SK-N-SH treated with all-trans-retinoic acid at 6 μM for 48 hours (cell line): ENCODE measurements around the gene DPF3.

Source experiments
- ATAC-seq: fragments of 200-7000 bp; cut with Tn5 transposase; 3 replicates; pipeline ENCODE4 v1.9.1; 2020; ENCODE audit warnings: mild to moderate bottlenecking, moderate library complexity
- ARNTL ChIP-seq: fragments of 450-650 bp; formaldehyde crosslinking; IDR thresholded peaks from 2 replicates; pipeline ENCODE4 v1.5.0; 2020; ENCODE audit warnings: low read depth, mild to moderate bottlenecking, moderate library complexity, borderline replicate concordance
- BACH2 ChIP-seq: fragments of 250-450 bp; sonication (Bioruptor Pico); IDR thresholded peaks from 2 replicates; pipeline ENCODE4 v1.9.0; 2021; ENCODE audit warnings: mild to moderate bottlenecking, borderline replicate concordance
- GLIS3 ChIP-seq: fragments of 250-450 bp; sonication (Bioruptor Pico); IDR thresholded peaks from 2 replicates; pipeline ENCODE4 v1.5.0; 2020; ENCODE audit warnings: mild to moderate bottlenecking, moderate library complexity
- OSR1 ChIP-seq: fragments of 250-450 bp; sonication (Bioruptor Pico); IDR thresholded peaks from 2 replicates; pipeline ENCODE4 v1.8.0; 2022; ENCODE audit warnings: moderate library complexity, mild to moderate bottlenecking, inconsistent platforms
- PPARA ChIP-seq: fragments of 250-450 bp; sonication (Bioruptor Pico); IDR thresholded peaks from 2 replicates; pipeline ENCODE4 v1.5.0; 2020; ENCODE audit warnings: mild to moderate bottlenecking, borderline replicate concordance
- RARB ChIP-seq: fragments of 250-450 bp; sonication (Bioruptor Pico); IDR thresholded peaks from 2 replicates; pipeline ENCODE4 v1.8.0; 2021; ENCODE audit warnings: mild to moderate bottlenecking, moderate library complexity
- SNAI2 ChIP-seq: fragments of 250-450 bp; sonication (Bioruptor Pico); IDR thresholded peaks from 2 replicates; pipeline ENCODE4 v1.5.0; 2020; ENCODE audit warnings: mild to moderate bottlenecking, moderate library complexity
- TCF4 ChIP-seq: fragments of 250-450 bp; sonication (Bioruptor Pico); IDR thresholded peaks from 2 replicates; pipeline ENCODE4 v1.8.0; 2021; ENCODE audit warnings: mild to moderate bottlenecking, moderate library complexity, borderline replicate concordance
- TOX ChIP-seq: fragments of 250-450 bp; sonication (Bioruptor Pico); IDR thresholded peaks from 2 replicates; pipeline ENCODE4 v1.8.0; 2021; ENCODE audit warnings: mild to moderate bottlenecking, moderate library complexity, borderline replicate concordance
- ZC3H10 ChIP-seq: fragments of 250-450 bp; sonication (Bioruptor Pico); IDR thresholded peaks from 2 replicates; pipeline ENCODE4 v1.5.1; 2021; ENCODE audit warnings: mild to moderate bottlenecking, moderate library complexity
- ZFP3 ChIP-seq: fragments of 250-450 bp; sonication (Bioruptor Pico); IDR thresholded peaks from 2 replicates; pipeline ENCODE4 v1.5.0; 2020; ENCODE audit warnings: mild to moderate bottlenecking, moderate library complexity
- ZFP30 ChIP-seq: fragments of 450-650 bp; formaldehyde crosslinking; IDR thresholded peaks from 2 replicates; pipeline ENCODE4 v1.5.0; 2022; ENCODE audit warnings: mild to moderate bottlenecking, moderate library complexity
- ZNF565 ChIP-seq: fragments of 450-650 bp; formaldehyde crosslinking; conservative IDR thresholded peaks from 2 replicates; pipeline ENCODE4 v1.5.0; 2020; ENCODE audit warnings: low read depth, mild to moderate bottlenecking, moderate library complexity
- ZNF70 ChIP-seq: fragments of 450-650 bp; formaldehyde crosslinking; IDR thresholded peaks from 2 replicates; pipeline ENCODE4 v1.5.0; 2020; ENCODE audit warnings: mild to moderate bottlenecking, moderate library complexity
- ZNF8 ChIP-seq: fragments of 450-650 bp; formaldehyde crosslinking; IDR thresholded peaks from 2 replicates; pipeline ENCODE4 v1.5.0; 2020; ENCODE audit warnings: mild to moderate bottlenecking, moderate library complexity
- TF ChIP-seq, protein P1 (sequence below): fragments of 250-450 bp; sonication (Bioruptor Pico); IDR thresholded peaks from 2 replicates; pipeline ENCODE4 v1.8.0; 2021; ENCODE audit warnings: low read depth, mild to moderate bottlenecking, moderate library complexity, borderline replicate concordance
- TF ChIP-seq, protein P2 (sequence below): fragments of 250-450 bp; sonication (Bioruptor Pico); IDR thresholded peaks from 2 replicates; pipeline ENCODE4 v1.5.1; 2021; ENCODE audit warnings: mild to moderate bottlenecking, moderate library complexity
- TF ChIP-seq, protein P3 (sequence below): fragments of 250-450 bp; sonication (Bioruptor Pico); IDR thresholded peaks from 2 replicates; pipeline ENCODE4 v1.5.1; 2020; ENCODE audit warnings: low read depth, mild to moderate bottlenecking, moderate library complexity
- TF ChIP-seq, protein P4 (sequence below): fragments of 250-450 bp; sonication (Bioruptor Pico); IDR thresholded peaks from 2 replicates; pipeline ENCODE4 v1.5.0; 2020; ENCODE audit warnings: mild to moderate bottlenecking, moderate library complexity

Gene DPF3

DNA sequence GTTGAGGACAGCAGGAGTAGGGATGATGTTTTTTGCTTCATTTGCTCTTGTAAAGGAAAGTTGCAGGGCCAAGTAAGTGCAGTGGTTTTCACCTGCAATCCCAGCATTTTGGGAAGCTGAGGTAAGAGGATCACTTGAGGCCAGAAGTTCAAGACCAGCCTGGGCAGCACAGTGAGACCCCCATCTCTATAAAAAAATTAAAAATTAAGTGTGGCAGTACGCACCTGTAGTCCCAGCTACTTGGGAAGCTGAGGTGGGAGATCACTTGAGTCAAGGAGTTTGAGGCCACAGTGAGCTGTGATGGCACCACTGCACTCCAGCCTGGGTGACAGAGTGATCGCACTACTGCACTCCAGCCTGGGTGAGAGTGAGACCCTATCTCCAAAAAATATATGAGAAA is 10.8 kb downstream of the DPF3 start:
- no peak for ATAC-seq
- TF ChIP-seq TCF4 (CRISPR knock-in tag) (no peak), BACH2 (CRISPR knock-in tag) (no peak), SNAI2 (CRISPR knock-in tag) (no peak), ARNTL (CRISPR knock-in tag) (no peak), TOX (CRISPR knock-in tag) (no peak), ZNF70 (CRISPR knock-in tag) (no peak), ZFP30 (CRISPR knock-in tag) (no peak), PPARA (CRISPR knock-in tag) (no peak), RARB (CRISPR knock-in tag) (no peak), ZNF565 (CRISPR knock-in tag) (no peak), ZC3H10 (no peak), ZFP3 (CRISPR knock-in tag) (no peak), ZNF8 (CRISPR knock-in tag) (no peak), OSR1 (CRISPR knock-in tag) (no peak), GLIS3 (CRISPR knock-in tag) (no peak)
- TF ChIP-seq, protein P1, sequence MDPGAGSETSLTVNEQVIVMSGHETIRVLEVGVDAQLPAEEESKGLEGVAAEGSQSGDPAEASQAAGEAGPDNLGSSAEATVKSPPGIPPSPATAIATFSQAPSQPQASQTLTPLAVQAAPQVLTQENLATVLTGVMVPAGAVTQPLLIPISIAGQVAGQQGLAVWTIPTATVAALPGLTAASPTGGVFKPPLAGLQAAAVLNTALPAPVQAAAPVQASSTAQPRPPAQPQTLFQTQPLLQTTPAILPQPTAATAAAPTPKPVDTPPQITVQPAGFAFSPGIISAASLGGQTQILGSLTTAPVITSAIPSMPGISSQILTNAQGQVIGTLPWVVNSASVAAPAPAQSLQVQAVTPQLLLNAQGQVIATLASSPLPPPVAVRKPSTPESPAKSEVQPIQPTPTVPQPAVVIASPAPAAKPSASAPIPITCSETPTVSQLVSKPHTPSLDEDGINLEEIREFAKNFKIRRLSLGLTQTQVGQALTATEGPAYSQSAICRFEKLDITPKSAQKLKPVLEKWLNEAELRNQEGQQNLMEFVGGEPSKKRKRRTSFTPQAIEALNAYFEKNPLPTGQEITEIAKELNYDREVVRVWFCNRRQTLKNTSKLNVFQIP (CRISPR knock-in tag): no peak
- TF ChIP-seq, protein P2, sequence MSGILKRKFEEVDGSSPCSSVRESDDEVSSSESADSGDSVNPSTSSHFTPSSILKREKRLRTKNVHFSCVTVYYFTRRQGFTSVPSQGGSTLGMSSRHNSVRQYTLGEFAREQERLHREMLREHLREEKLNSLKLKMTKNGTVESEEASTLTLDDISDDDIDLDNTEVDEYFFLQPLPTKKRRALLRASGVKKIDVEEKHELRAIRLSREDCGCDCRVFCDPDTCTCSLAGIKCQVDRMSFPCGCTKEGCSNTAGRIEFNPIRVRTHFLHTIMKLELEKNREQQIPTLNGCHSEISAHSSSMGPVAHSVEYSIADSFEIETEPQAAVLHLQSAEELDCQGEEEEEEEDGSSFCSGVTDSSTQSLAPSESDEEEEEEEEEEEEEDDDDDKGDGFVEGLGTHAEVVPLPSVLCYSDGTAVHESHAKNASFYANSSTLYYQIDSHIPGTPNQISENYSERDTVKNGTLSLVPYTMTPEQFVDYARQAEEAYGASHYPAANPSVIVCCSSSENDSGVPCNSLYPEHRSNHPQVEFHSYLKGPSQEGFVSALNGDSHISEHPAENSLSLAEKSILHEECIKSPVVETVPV: no peak

DNA sequence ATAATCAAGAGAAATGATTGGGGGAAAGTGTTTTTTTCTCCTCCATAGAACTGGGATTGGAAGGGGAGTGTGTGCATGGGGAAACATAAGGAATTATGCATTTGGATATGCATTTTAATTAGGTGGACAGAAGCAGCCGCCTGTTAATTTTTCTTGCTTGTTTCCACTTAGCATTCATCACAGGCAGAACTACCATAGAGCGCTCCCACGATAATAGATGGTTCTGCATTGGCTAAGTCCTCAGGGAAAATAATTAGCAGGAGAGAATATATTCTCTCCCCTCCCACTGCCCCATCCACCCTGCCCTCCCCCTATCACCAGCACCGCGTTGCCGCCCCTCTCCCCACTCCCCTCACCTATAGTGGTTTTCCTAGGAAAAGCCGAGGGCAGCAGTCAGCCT is 11.4 kb downstream of the DPF3 start:
- ATAC-seq: no peak

DNA sequence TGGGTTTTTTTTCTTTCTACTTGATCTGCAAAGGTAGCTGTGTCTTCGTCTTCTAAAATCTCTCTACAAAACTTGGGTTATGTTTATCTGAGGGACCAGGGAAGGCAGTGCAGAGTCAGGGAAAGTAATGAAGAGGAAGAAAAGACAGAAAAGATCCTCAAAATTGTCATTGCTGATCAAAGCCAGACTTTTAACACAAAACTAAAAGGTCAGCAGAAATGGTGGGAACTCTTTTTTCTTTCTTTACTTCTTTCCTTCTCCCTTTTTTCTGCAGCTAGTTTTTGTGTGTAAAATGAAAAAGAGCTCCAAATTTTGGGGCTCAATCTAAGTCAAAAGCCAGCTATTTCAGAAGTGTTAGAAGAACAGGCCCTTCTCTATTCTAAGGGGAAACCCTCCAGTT is 11.9 kb downstream of the DPF3 start:
- TF ChIP-seq, protein P3, sequence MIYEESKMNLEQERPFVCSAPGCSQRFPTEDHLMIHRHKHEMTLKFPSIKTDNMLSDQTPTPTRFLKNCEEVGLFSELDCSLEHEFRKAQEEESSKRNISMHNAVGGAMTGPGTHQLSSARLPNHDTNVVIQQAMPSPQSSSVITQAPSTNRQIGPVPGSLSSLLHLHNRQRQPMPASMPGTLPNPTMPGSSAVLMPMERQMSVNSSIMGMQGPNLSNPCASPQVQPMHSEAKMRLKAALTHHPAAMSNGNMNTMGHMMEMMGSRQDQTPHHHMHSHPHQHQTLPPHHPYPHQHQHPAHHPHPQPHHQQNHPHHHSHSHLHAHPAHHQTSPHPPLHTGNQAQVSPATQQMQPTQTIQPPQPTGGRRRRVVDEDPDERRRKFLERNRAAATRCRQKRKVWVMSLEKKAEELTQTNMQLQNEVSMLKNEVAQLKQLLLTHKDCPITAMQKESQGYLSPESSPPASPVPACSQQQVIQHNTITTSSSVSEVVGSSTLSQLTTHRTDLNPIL (CRISPR knock-in tag): no peak
- TF ChIP-seq ARNTL (CRISPR knock-in tag): no peak
- no peak for TF ChIP-seq TOX (CRISPR knock-in tag)
- TF ChIP-seq, protein P4, sequence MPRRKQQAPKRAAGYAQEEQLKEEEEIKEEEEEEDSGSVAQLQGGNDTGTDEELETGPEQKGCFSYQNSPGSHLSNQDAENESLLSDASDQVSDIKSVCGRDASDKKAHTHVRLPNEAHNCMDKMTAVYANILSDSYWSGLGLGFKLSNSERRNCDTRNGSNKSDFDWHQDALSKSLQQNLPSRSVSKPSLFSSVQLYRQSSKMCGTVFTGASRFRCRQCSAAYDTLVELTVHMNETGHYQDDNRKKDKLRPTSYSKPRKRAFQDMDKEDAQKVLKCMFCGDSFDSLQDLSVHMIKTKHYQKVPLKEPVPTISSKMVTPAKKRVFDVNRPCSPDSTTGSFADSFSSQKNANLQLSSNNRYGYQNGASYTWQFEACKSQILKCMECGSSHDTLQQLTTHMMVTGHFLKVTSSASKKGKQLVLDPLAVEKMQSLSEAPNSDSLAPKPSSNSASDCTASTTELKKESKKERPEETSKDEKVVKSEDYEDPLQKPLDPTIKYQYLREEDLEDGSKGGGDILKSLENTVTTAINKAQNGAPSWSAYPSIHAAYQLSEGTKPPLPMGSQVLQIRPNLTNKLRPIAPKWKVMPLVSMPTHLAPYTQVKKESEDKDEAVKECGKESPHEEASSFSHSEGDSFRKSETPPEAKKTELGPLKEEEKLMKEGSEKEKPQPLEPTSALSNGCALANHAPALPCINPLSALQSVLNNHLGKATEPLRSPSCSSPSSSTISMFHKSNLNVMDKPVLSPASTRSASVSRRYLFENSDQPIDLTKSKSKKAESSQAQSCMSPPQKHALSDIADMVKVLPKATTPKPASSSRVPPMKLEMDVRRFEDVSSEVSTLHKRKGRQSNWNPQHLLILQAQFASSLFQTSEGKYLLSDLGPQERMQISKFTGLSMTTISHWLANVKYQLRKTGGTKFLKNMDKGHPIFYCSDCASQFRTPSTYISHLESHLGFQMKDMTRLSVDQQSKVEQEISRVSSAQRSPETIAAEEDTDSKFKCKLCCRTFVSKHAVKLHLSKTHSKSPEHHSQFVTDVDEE (CRISPR knock-in tag): no peak
- ATAC-seq: no peak

More for the DNA sequence above, 11.4 kb downstream of the DPF3 start:
- TF ChIP-seq PPARA (CRISPR knock-in tag): no peak
- TF ChIP-seq SNAI2 (CRISPR knock-in tag): no peak
- TF ChIP-seq, protein P4 (CRISPR knock-in tag): no peak
- TF ChIP-seq, all 23 proteins: peak for 0
